NB4 (cell line): ENCODE measurements around the gene KDM1B.

Experiments used
- CTCF ChIP-seq: IDR thresholded peaks from one replicate; pipeline ENCODE4 v1.5.1; 2012; ENCODE audit warnings: low read depth, low read length
- MAX ChIP-seq: IDR thresholded peaks from 2 replicates; pipeline ENCODE4 v1.6.1; 2011; ENCODE audit warnings: low read depth, low read length
- MYC ChIP-seq: IDR thresholded peaks from 2 replicates; pipeline ENCODE4 v1.6.1; 2011; ENCODE audit warnings: low read depth, low read length
- POLR2A ChIP-seq: IDR thresholded peaks from 2 replicates; pipeline ENCODE4 v1.6.1; 2011; ENCODE audit warnings: mild to moderate bottlenecking; ENCODE audit not compliant: insufficient read length; ENCODE audit errors: extremely low read depth

- TF ChIP-seq CTCF (no peak), MAX (no peak), POLR2A (no peak), MYC (no peak)
Observed at GRCh38 chr6:18166312-18167036, 11.3 kb downstream of the KDM1B start.
